SU-DHL-6 (cell line): Measurements from ENCODE around the gene POC1A.

Source experiments
- H2AFZ ChIP-seq: fragments of 200-600 bp; sonication (generic); 2 replicates; pipeline ENCODE4 v1.6.1; 2014; ENCODE audit warnings: low read depth, mild to moderate bottlenecking, moderate library complexity, mixed read lengths, antibody characterized with exemption, low read length; ENCODE audit not compliant: severe bottlenecking
- H3F3A ChIP-seq: fragments of 200-600 bp; shearing (Covaris generic); 2 replicates; pipeline ENCODE4 v1.6.0; 2016; ENCODE audit warnings: antibody characterized with exemption, mild to moderate bottlenecking; ENCODE audit not compliant: insufficient read depth
- H3K27ac ChIP-seq: fragments of 200-600 bp; sonication (generic); 2 replicates; pipeline ENCODE4 v1.5.1; 2016; ENCODE audit warnings: low read depth, mild to moderate bottlenecking, low read length, moderate library complexity, mixed read lengths
- H3K27me3 ChIP-seq: fragments of 200-600 bp; sonication (generic), shearing (Covaris generic); 2 replicates; pipeline ENCODE4 v1.6.0; 2014; ENCODE audit warnings: mild to moderate bottlenecking, low read length
- H3K36me3 ChIP-seq: fragments of 200-600 bp; sonication (generic); 2 replicates; pipeline ENCODE4 v1.6.1; 2014; ENCODE audit warnings: mild to moderate bottlenecking, low read length, mixed read lengths
- H3K4me2 ChIP-seq: fragments of 300-600, 200-600 bp; shearing (Covaris generic), sonication (generic); 2 replicates; pipeline ENCODE4 v1.6.0; 2014; ENCODE audit warnings: low read length, low read depth, mild to moderate bottlenecking; ENCODE audit not compliant: poor library complexity, severe bottlenecking
- H3K4me3 ChIP-seq: fragments of 200-600 bp; sonication (generic); 2 replicates; pipeline ENCODE4 v1.5.1; 2014; ENCODE audit warnings: antibody characterized with exemption, low read length, mild to moderate bottlenecking, mixed read lengths; ENCODE audit not compliant: insufficient read depth, poor library complexity, severe bottlenecking
- H3K79me2 ChIP-seq: fragments of 200-600 bp; sonication (generic); 2 replicates; pipeline ENCODE4 v1.6.1; 2014; ENCODE audit warnings: mild to moderate bottlenecking, low read length, moderate library complexity; ENCODE audit not compliant: insufficient read depth
- H3K9ac ChIP-seq: fragments of 200-600 bp; sonication (generic); 2 replicates; pipeline ENCODE4 v1.7.0; 2014; ENCODE audit warnings: mild to moderate bottlenecking, low read length
- H3K9me2 ChIP-seq: fragments of 200-600 bp; sonication (generic); replicated peaks from 2 replicates; pipeline ENCODE4 v1.6.1; 2014; ENCODE audit warnings: low read length; ENCODE audit not compliant: insufficient read depth
- H3K9me3 ChIP-seq: fragments of 200-600 bp; sonication (generic); 2 replicates; pipeline ENCODE4 v1.6.1; 2014; ENCODE audit warnings: low read length, mixed read lengths; ENCODE audit not compliant: insufficient read depth
- H4K20me1 ChIP-seq: fragments of 200-600 bp; sonication (generic); 2 replicates; pipeline ENCODE4 v1.6.1; 2014; ENCODE audit warnings: low read depth, mild to moderate bottlenecking, antibody characterized with exemption, low read length, moderate library complexity, mixed read lengths
- EZH2phosphoT487 ChIP-seq: fragments of 200-600 bp; sonication (generic), shearing (Covaris generic); conservative IDR thresholded peaks from 2 replicates; pipeline ENCODE4 v1.6.1; 2018; ENCODE audit warnings: mild to moderate bottlenecking, antibody characterized with exemption, low read length, moderate library complexity, mixed read lengths
- TF ChIP-seq, protein P1 (sequence below): fragments of 200-600 bp; sonication (generic); IDR thresholded peaks from one replicate; pipeline ENCODE4 v1.5.1; 2017; ENCODE audit warnings: antibody characterized with exemption, mild to moderate bottlenecking, low read length, moderate library complexity; ENCODE audit not compliant: insufficient read depth, poor library complexity, severe bottlenecking

Gene POC1A

DNA sequence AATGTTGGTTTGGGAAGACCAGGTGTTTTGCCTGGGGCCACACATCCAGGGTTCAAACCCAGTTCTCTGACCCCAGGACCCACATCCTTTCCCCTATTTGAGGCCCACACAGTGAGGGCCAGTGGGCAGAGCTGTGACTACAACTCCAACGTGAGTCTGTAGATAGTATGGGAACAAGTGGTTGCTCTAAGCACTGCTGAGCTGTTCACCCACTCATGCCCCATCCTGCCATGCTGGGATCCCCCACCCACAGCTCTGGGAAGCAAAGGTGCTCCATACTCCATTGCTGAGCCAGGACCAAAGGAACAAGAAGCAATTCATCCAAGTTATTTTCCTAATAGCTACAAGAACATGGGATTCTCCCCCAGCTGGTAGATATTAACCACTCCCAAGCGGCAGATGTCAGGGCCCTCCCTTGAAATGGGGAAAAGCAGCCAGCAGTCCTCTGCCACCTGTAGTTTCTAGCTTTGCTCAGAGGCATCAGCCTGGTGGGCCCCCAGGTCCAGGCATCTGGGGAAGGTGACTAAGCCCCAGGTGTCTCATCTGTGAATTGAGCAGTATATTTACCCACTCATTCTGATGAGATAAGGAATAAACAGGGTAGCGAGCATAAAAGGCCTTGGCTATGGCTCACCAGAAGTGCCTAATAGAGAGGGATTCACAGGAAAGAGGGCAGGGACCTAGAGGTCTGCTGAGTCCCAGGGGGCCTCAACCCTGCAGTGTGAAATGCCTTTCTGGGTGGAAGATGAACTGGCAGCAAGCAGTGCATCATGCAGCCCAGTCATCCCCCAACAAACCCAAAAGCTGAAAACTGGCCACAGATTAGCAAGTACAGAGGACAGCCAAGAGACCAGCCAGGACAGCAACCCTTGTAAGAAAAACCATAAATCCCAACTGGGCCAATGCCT lies 33.4 kb downstream of the POC1A start:
- H3F3A ChIP-seq, result no peaks in the 10 kb centered on the region
- TF ChIP-seq, protein P1, sequence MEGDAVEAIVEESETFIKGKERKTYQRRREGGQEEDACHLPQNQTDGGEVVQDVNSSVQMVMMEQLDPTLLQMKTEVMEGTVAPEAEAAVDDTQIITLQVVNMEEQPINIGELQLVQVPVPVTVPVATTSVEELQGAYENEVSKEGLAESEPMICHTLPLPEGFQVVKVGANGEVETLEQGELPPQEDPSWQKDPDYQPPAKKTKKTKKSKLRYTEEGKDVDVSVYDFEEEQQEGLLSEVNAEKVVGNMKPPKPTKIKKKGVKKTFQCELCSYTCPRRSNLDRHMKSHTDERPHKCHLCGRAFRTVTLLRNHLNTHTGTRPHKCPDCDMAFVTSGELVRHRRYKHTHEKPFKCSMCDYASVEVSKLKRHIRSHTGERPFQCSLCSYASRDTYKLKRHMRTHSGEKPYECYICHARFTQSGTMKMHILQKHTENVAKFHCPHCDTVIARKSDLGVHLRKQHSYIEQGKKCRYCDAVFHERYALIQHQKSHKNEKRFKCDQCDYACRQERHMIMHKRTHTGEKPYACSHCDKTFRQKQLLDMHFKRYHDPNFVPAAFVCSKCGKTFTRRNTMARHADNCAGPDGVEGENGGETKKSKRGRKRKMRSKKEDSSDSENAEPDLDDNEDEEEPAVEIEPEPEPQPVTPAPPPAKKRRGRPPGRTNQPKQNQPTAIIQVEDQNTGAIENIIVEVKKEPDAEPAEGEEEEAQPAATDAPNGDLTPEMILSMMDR, result no peak
- TF ChIP-seq EZH2phosphoT487, result no peak
- H3K79me2 ChIP-seq, result no peaks in the 10 kb centered on the region
- H3K4me3 ChIP-seq, result no peak overlapping the region
- no peak overlapping the region for H3K9ac ChIP-seq
- H3K27ac ChIP-seq, result no peak overlapping the region
- H3K4me2 ChIP-seq, result no peak overlapping the region
- no peak overlapping the region for H2AFZ ChIP-seq
- H3K36me3 ChIP-seq, result no peaks in the 10 kb centered on the region
- H4K20me1 ChIP-seq, result no peaks in the 10 kb centered on the region
- no peaks in the 10 kb centered on the region for H3K9me2 ChIP-seq
- H3K27me3 ChIP-seq, result no peaks in the 10 kb centered on the region
- no peaks in the 10 kb centered on the region for H3K9me3 ChIP-seq

DNA sequence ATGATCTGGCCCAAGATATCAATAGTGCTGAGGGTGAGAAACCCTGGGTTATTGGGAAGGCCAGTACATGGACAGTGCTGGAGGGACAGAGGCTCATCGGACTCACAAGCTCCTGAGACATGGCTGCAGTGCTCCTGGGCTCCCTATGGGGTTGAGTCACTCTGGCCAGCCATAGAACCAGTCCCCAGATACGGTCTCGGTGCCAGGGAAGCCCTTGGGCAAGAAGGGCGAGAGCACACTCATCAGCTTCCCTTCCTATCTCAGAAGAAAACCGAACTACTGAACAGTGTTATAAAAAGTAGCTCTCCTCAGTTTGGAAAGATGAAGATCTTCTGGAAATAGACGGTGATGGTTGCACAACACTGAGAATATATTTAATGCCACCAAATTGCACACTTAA lies 34.4 kb downstream of the POC1A start:
- Histone ChIP-seq H3K79me2 (no peaks in the 10 kb centered on the region), H3K9me3 (no peaks in the 10 kb centered on the region), H3K4me3 (no peak overlapping the region), H3K9me2 (no peaks in the 10 kb centered on the region), H3K36me3 (no peaks in the 10 kb centered on the region), H4K20me1 (no peaks in the 10 kb centered on the region), H2AFZ (no peak overlapping the region), H3K9ac (no peak overlapping the region), H3K27ac (no peak overlapping the region), H3F3A (no peaks in the 10 kb centered on the region), H3K4me2 (no peak overlapping the region), H3K27me3 (no peaks in the 10 kb centered on the region)
- TF ChIP-seq, protein P1, result no peak
- no peak for TF ChIP-seq EZH2phosphoT487

DNA sequence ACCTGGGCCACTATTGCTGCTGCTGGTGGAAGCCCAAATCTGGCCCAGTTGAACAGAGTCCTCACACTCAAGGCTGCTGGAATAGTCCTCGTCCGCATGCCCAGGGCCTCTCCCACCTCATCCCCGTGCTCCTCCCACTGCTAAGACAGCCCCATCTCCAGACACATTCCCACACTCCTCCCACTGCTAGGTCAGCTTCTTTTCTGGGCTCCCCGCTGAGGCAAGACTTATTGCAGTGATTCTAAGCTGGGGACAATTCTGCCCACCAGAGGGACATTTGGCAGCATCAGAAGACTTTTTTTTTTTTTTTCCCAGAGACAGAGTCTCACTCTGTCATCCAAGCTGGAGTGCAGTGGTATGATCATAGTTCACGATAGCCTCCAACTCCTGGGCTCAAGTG lies 35.1 kb downstream of the POC1A start:
- no peaks in the 10 kb centered on the region for H3K9me2 ChIP-seq
- no peaks in the 10 kb centered on the region for H3K27me3 ChIP-seq
- H3F3A ChIP-seq, result no peaks in the 10 kb centered on the region
- no peak overlapping the region for H3K4me2 ChIP-seq
- no peaks in the 10 kb centered on the region for H3K79me2 ChIP-seq
- H3K9ac ChIP-seq, result no peak overlapping the region
- no peak overlapping the region for H2AFZ ChIP-seq
- H4K20me1 ChIP-seq, result no peaks in the 10 kb centered on the region
- TF ChIP-seq EZH2phosphoT487, result no peak
- TF ChIP-seq, protein P1, result no peak
- no peak overlapping the region for H3K4me3 ChIP-seq
- H3K36me3 ChIP-seq, result no peaks in the 10 kb centered on the region
- H3K9me3 ChIP-seq, result no peaks in the 10 kb centered on the region
- H3K27ac ChIP-seq, result no peak overlapping the region
